H1 (cell line): Measurements from ENCODE around the gene VSIG10. TPM values are rescaled to one million over a fixed set of nuclear protein-coding genes. Genes with fewer than 3 reads are reported as not detected.

ENCODE experiments used
- CTCF ChIA-PET: fragments of 300-600 bp; sonication (Branson Sonifier 250); formaldehyde crosslinking; loops from one replicate; lab custom pipeline; 2021; ENCODE audit not compliant: partially characterized antibody; lab: Charles Lee
- POLR2A ChIA-PET: fragments of 300-600 bp; sonication (Branson Sonifier 250); formaldehyde crosslinking; loops from one replicate; lab custom pipeline; 2021; ENCODE audit warnings: inconsistent platforms; ENCODE audit not compliant: partially characterized antibody; lab: Charles Lee
- DNase-seq, 2 experiments: peaks; one replicate each; pipeline versions ENCODE4 v3.0.0 to v3.0.0-alpha.2; 2010 to 2022; ENCODE audit warnings: low spot score in 2 of 2, low read depth in 1 of 2, mixed read lengths in 1 of 2
- FAIRE-seq: peaks from 2 replicates; lab custom pipeline; 2011; peaks lifted over from hg19 to GRCh38; lab: Jason Lieb, UNC
- H2AFZ ChIP-seq: 2 replicates; pipeline ENCODE4 v1.8.1; 2012; ENCODE audit warnings: low read length, inconsistent platforms
- H2AK5ac ChIP-seq: 2 replicates; pipeline ENCODE4 v1.6.1; 2013; ENCODE audit warnings: low read depth, low read length
- H2BK120ac ChIP-seq: replicated peaks from 2 replicates; pipeline ENCODE3; 2013; ENCODE audit warnings: low read depth, low read length, inconsistent platforms
- H2BK12ac ChIP-seq: 2 replicates; pipeline ENCODE4 v1.6.1; 2013; ENCODE audit warnings: low read depth, low read length
- H2BK15ac ChIP-seq: 2 replicates; pipeline ENCODE4 v1.6.1; 2013; ENCODE audit warnings: low read length
- H2BK20ac ChIP-seq: 2 replicates; pipeline ENCODE4 v1.6.1; 2013; ENCODE audit warnings: low read length
- H2BK5ac ChIP-seq: 2 replicates; pipeline ENCODE4 v1.6.1; 2013; ENCODE audit warnings: low read depth, low read length
- H3K14ac ChIP-seq: 2 replicates; pipeline ENCODE4 v1.6.1; 2013; ENCODE audit warnings: inconsistent platforms; ENCODE audit not compliant: insufficient read length
- H3K18ac ChIP-seq: 2 replicates; pipeline ENCODE4 v1.6.1; 2013; ENCODE audit warnings: low read length; ENCODE audit errors: extremely low read depth
- H3K23ac ChIP-seq: 2 replicates; pipeline ENCODE4 v1.6.1; 2013; ENCODE audit warnings: inconsistent platforms; ENCODE audit not compliant: insufficient read length
- H3K23me2 ChIP-seq: 2 replicates; pipeline ENCODE4 v1.6.1; 2013; ENCODE audit warnings: low read depth, low read length
- H3K27ac ChIP-seq: 2 replicates; pipeline ENCODE4 v1.6.1; 2011; ENCODE audit warnings: low read depth, low read length, inconsistent platforms
- H3K27me3 ChIP-seq, 4 experiments: replicated peaks in 1 of 4; 1 replicate in 1 of 4; 2 replicates in 3 of 4; pipeline versions ENCODE4 v1.6.1 to v1.8.1; 2011 to 2013; ENCODE audit warnings: low read length in 3 of 4, mild to moderate bottlenecking in 3 of 4, inconsistent platforms in 2 of 4, mixed read lengths in 2 of 4, moderate library complexity in 1 of 4; ENCODE audit not compliant: control insufficient read depth in 3 of 4, insufficient read depth in 3 of 4; ENCODE audit errors: extremely low read depth in 1 of 4
- H3K36me3 ChIP-seq, 4 experiments: 2 replicates each; pipeline versions ENCODE4 v1.6.1 to v1.8.1; 2011 to 2013; ENCODE audit warnings: mild to moderate bottlenecking in 4 of 4, low read length in 3 of 4, moderate library complexity in 2 of 4, control low read depth in 1 of 4, inconsistent platforms in 1 of 4; ENCODE audit not compliant: insufficient read depth in 4 of 4, control insufficient read depth in 2 of 4
- H3K4ac ChIP-seq: replicated peaks from 2 replicates; pipeline ENCODE3; 2013; ENCODE audit warnings: low read length, low read depth, mixed read lengths, inconsistent platforms; ENCODE audit not compliant: insufficient read length
- H3K4me1 ChIP-seq, 4 experiments: replicated peaks in 1 of 4; 1 replicate in 1 of 4; 2 replicates in 3 of 4; pipeline versions ENCODE4 v1.6.1 to v1.8.1; 2011 to 2013; ENCODE audit warnings: low read length in 3 of 4, inconsistent platforms in 2 of 4, mixed read lengths in 1 of 4; ENCODE audit not compliant: insufficient read depth in 4 of 4, control insufficient read depth in 3 of 4
- H3K4me2 ChIP-seq, 2 experiments: 2 replicates each; pipeline versions ENCODE4 v1.6.1 to v1.8.1; 2011 to 2013; ENCODE audit warnings: low read depth in 2 of 2, low read length in 2 of 2, control low read depth in 1 of 2, inconsistent platforms in 1 of 2, mild to moderate bottlenecking in 1 of 2; ENCODE audit not compliant: insufficient read depth in 1 of 2
- H3K4me3 ChIP-seq, 4 experiments: fragments of 200-600, 300-600 bp in 1 of 4; sonication (generic), shearing (Covaris generic), sonication (Bioruptor Twin) in 1 of 4; 2 replicates each; pipeline versions ENCODE4 v1.5.1 to v1.8.1; 2011 to 2016; ENCODE audit warnings: low read length in 4 of 4, low read depth in 3 of 4, control low read depth in 2 of 4, inconsistent platforms in 2 of 4, mild to moderate bottlenecking in 2 of 4, mixed read lengths in 1 of 4, moderate library complexity in 1 of 4; ENCODE audit not compliant: insufficient read depth in 2 of 4; ENCODE audit errors: extremely low read depth in 1 of 4
- H3K56ac ChIP-seq: replicated peaks from 2 replicates; pipeline ENCODE3; 2013; ENCODE audit warnings: low read depth, mild to moderate bottlenecking, mixed read lengths, low read length, inconsistent platforms; ENCODE audit not compliant: insufficient read length
- H3K79me1 ChIP-seq: 2 replicates; pipeline ENCODE4 v1.6.1; 2013; ENCODE audit warnings: low read depth, low read length, control low read depth
- H3K79me2 ChIP-seq, 2 experiments: 2 replicates each; pipeline versions ENCODE4 v1.6.1 to v1.8.1; 2012 to 2013; ENCODE audit warnings: low read length in 2 of 2, mild to moderate bottlenecking in 2 of 2, inconsistent platforms in 1 of 2; ENCODE audit not compliant: insufficient read depth in 2 of 2, control insufficient read depth in 1 of 2
- H3K9ac ChIP-seq, 4 experiments: replicated peaks in 1 of 4; 1 replicate in 1 of 4; 2 replicates in 3 of 4; pipeline versions ENCODE4 v1.6.1 to v1.8.1; 2011 to 2013; ENCODE audit warnings: low read depth in 3 of 4, low read length in 3 of 4, control low read depth in 2 of 4, mild to moderate bottlenecking in 2 of 4, moderate library complexity in 2 of 4, inconsistent platforms in 1 of 4; ENCODE audit errors: extremely low read depth in 1 of 4
- H3K9me3 ChIP-seq, 2 experiments: 2 replicates each; pipeline versions ENCODE4 v1.6.1 to v1.8.1; 2012 to 2013; ENCODE audit warnings: mild to moderate bottlenecking in 2 of 2, moderate library complexity in 2 of 2, control low read depth in 1 of 2, inconsistent platforms in 1 of 2, low read depth in 1 of 2, low read length in 1 of 2, mixed read lengths in 1 of 2; ENCODE audit not compliant: insufficient read depth in 2 of 2
- H4K20me1 ChIP-seq, 2 experiments: replicated peaks in 1 of 2; 2 replicates each; pipeline versions ENCODE3 to v1.8.1; 2011 to 2013; ENCODE audit warnings: inconsistent platforms in 2 of 2, low read length in 2 of 2, mild to moderate bottlenecking in 1 of 2; ENCODE audit not compliant: insufficient read depth in 2 of 2, control insufficient read depth in 1 of 2
- H4K5ac ChIP-seq: 2 replicates; pipeline ENCODE4 v1.6.1; 2013; ENCODE audit warnings: low read length, low read depth, mixed read lengths, inconsistent platforms; ENCODE audit not compliant: insufficient read length
- H4K8ac ChIP-seq: 2 replicates; pipeline ENCODE4 v1.8.0; 2013; ENCODE audit warnings: mild to moderate bottlenecking, moderate library complexity, low read length, inconsistent platforms; ENCODE audit not compliant: insufficient read depth; ENCODE audit errors: extremely low read depth
- H4K91ac ChIP-seq: replicated peaks from 2 replicates; pipeline ENCODE3; 2013; ENCODE audit warnings: low read length, mixed read lengths, inconsistent platforms; ENCODE audit not compliant: insufficient read length
- CHD2 ChIP-seq: IDR thresholded peaks from 2 replicates; pipeline ENCODE4 v1.6.1; 2012; ENCODE audit warnings: low read length, improper control_type of control experiment
- GTF2F1 ChIP-seq: IDR thresholded peaks from 2 replicates; pipeline ENCODE4 v1.6.1; 2012; ENCODE audit warnings: low read depth, low read length, improper control_type of control experiment, borderline replicate concordance
- JUN ChIP-seq: IDR thresholded peaks from 2 replicates; pipeline ENCODE4 v1.6.1; 2011; ENCODE audit warnings: low read depth, mild to moderate bottlenecking, improper control_type of control experiment, low read length
- KDM5A ChIP-seq: fragments of 200-600 bp; IDR thresholded peaks from 2 replicates; pipeline ENCODE4 v1.7.1; 2012; ENCODE audit warnings: mild to moderate bottlenecking, low read length, inconsistent platforms, mixed read lengths
- NRF1 ChIP-seq: IDR thresholded peaks from 2 replicates; pipeline ENCODE4 v1.6.1; 2011; ENCODE audit warnings: mild to moderate bottlenecking, low read depth, low read length, improper control_type of control experiment
- POLR2A ChIP-seq, 2 experiments: IDR thresholded peaks; 1 replicate in 1 of 2; 2 replicates in 1 of 2; pipeline ENCODE4 v1.6.1; 2011; ENCODE audit warnings: low read depth in 2 of 2, low read length in 2 of 2, mild to moderate bottlenecking in 2 of 2; ENCODE audit errors: control extremely low read depth in 1 of 2
- POLR2AphosphoS5 ChIP-seq: IDR thresholded peaks from 2 replicates; pipeline ENCODE4 v1.6.1; 2011; ENCODE audit warnings: low read depth, low read length
- RAD21 ChIP-seq, 2 experiments: IDR thresholded peaks in 1 of 2; conservative IDR thresholded peaks in 1 of 2; 2 replicates each; pipeline ENCODE4 v1.6.1; 2011; ENCODE audit warnings: low read depth in 2 of 2, low read length in 2 of 2, improper control_type of control experiment in 1 of 2, inconsistent platforms in 1 of 2, mild to moderate bottlenecking in 1 of 2, moderate library complexity in 1 of 2
- RFX5 ChIP-seq: IDR thresholded peaks from 2 replicates; pipeline ENCODE4 v1.6.1; 2011; ENCODE audit warnings: low read depth, low read length, improper control_type of control experiment, borderline replicate concordance
- SIN3A ChIP-seq, 2 experiments: IDR thresholded peaks in 1 of 2; conservative IDR thresholded peaks in 1 of 2; 2 replicates each; pipeline ENCODE4 v1.6.1; 2011 to 2012; ENCODE audit warnings: low read length in 2 of 2, improper control_type of control experiment in 1 of 2, low read depth in 1 of 2, mild to moderate bottlenecking in 1 of 2
- SP4 ChIP-seq: IDR thresholded peaks from 2 replicates; pipeline ENCODE4 v1.6.1; 2012; ENCODE audit warnings: low read length, inconsistent platforms
- SUZ12 ChIP-seq: fragments of 200-600 bp; sonication (generic); IDR thresholded peaks from 2 replicates; pipeline ENCODE4 v1.6.1; 2012; ENCODE audit warnings: mild to moderate bottlenecking, inconsistent platforms, low read length, moderate library complexity, mixed read lengths
- TEAD4 ChIP-seq: IDR thresholded peaks from 2 replicates; pipeline ENCODE4 v1.6.1; 2012; ENCODE audit warnings: low read depth, low read length, inconsistent platforms, mixed read lengths
- USF2 ChIP-seq: IDR thresholded peaks from 2 replicates; pipeline ENCODE4 v1.6.1; 2011; ENCODE audit warnings: low read length, improper control_type of control experiment
- WGBS, 2 experiments: shearing (Covaris generic) in 1 of 2; methylation state at CpG; one replicate each; pipeline versions ENCODE4 v1.1.6 to v1.1.7; 2013 to 2015; ENCODE audit warnings: low lambda C conversion rate in 2 of 2, mixed read lengths in 2 of 2, inconsistent platforms in 1 of 2, low coverage in 1 of 2, missing lambda C conversion rate in 1 of 2; ENCODE audit not compliant: insufficient replicate concordance in 2 of 2, insufficient coverage in 1 of 2, insufficient read length in 1 of 2; ENCODE audit errors: extremely low coverage in 1 of 2, missing lambda C conversion rate in 1 of 2; 5-methylcytosine and 5-hydroxymethylcytosine counted together
- polyA plus RNA-seq, 7 experiments: library from polyadenylated mRNA; depleted of rRNA in 3 of 7; stranded (reverse) in 5 of 7; unstranded in 2 of 7; fragments of >200 nt in 5 of 7; fragments of 200-250 nt in 2 of 7; gene quantifications; 1 replicate in 5 of 7; 2 replicates in 1 of 7; 4 replicates in 1 of 7; pipeline versions ENCODE4 v1.2.1 to v1.2.3, GENCODE V29; 2011 to 2013; ENCODE audit warnings: missing spikeins in 2 of 7, mixed read lengths in 2 of 7
- total RNA-seq: library from RNA; stranded (reverse); fragmentation: NEBNext Ultra II Directional; extraction: Animal tissue kit (Norgen Biotek cat#: 25700); gene quantifications from 2 replicates; pipeline ENCODE4 v1.2.1, GENCODE V29; 2021

Gene VSIG10
- total and polyA plus RNA-seq, 2 of the 8 experiments (the other 6 are each of a cell fraction or from before 2014, with no cell fraction given) = 34.4 to 93.6 TPM

- DNase-seq (no peak), FAIRE-seq (no peak)
- Histone ChIP-seq H3K9me3 (no peaks in the 10 kb centered on the region), H3K23me2 (no peaks in the 10 kb centered on the region), H3K27me3 (no peaks in the 10 kb centered on the region), H2BK15ac (no peak overlapping the region), H3K4me2 (no peak overlapping the region), H3K23ac (no peak overlapping the region), H2BK5ac (no peak overlapping the region), H2BK120ac (no peak overlapping the region), H4K5ac (no peak overlapping the region), H4K8ac (no peak overlapping the region), H4K20me1 (no peaks in the 10 kb centered on the region), H3K14ac (no peak overlapping the region), H3K27ac (no peak overlapping the region), H2BK20ac (no peak overlapping the region), H3K4me3 (no peak overlapping the region), H3K18ac (no peak overlapping the region), H3K36me3 (peaks cover 12 to 54% (median 37%) of the 10 kb centered on the region in 4 experiments), H3K56ac (no peak overlapping the region), H4K91ac (no peak overlapping the region), H2AFZ (no peak overlapping the region), H3K9ac (no peak overlapping the region), H3K79me1 (no peaks in the 10 kb centered on the region), H3K4me1 (no peaks in the 10 kb centered on the region), H3K4ac (no peak overlapping the region), H3K79me2 (no peaks in the 10 kb centered on the region), H2AK5ac (no peak overlapping the region), H2BK12ac (no peak overlapping the region)
- ChIA-PET POLR2A (interaction anchor here (1.5 to 12.8 kb wide), 4 partner anchors 9 to 32 kb away, joined by 3 to 103 read pairs (median 6); partner anchors contain the start of gene VSIG10), CTCF (interaction anchor here (1.4 kb wide), 1 partner anchor 49 kb away, joined by 4 read pairs; no protein-coding TSS in a partner anchor)
- WGBS, 2 experiments = 89% methylated on average over 3 of the region's 3 CpGs; no CpG with 5 or more reads in 1 of the 2 experiments
- no peak for TF ChIP-seq POLR2A (IDR thresholded peaks at IDR 0.05; ENCODE audit: control extremely low read depth in 1 of 2, low read depth in 2 of 2, low read length in 2 of 2)
- no peak for TF ChIP-seq USF2
- no peak for TF ChIP-seq JUN
- TF ChIP-seq NRF1 = no peak
- no peak for TF ChIP-seq POLR2AphosphoS5
- TF ChIP-seq SUZ12 = no peak
- TF ChIP-seq TEAD4 = no peak
- TF ChIP-seq SP4 = no peak
- no peak for TF ChIP-seq RFX5
- TF ChIP-seq KDM5A = no peak
- no peak for TF ChIP-seq CHD2
- TF ChIP-seq GTF2F1 = no peak
- no peak for TF ChIP-seq SIN3A (conservative IDR thresholded peaks at IDR 0.05 in 1 of 2, IDR thresholded peaks at IDR 0.05 in 1 of 2; ENCODE audit: low read depth in 1 of 2, low read length in 2 of 2)
- TF ChIP-seq RAD21 (IDR thresholded peaks at IDR 0.05 in 1 of 2, conservative IDR thresholded peaks at IDR 0.05 in 1 of 2; ENCODE audit: low read depth in 2 of 2, low read length in 2 of 2) = no peak
These were observed 33.2 kb downstream of the VSIG10 start for GRCh38 chr12:118070650-118071049.
